Endothelial cell of umbilical vein (primary cell): ENCODE data around the gene LAMP5. TPM values are rescaled to one million over a fixed set of nuclear protein-coding genes. Genes with fewer than 3 reads are reported as not detected.

Experiments used
- BruUV-seq: library from RNA; stranded (reverse); fragments of 400-500 nt; replicated peaks from 2 replicates; lab custom pipeline; 2021; lab: Mats Ljungman, UMichigan
- CTCF ChIA-PET: fragments of 300-600, 350-600 bp; sonication (Branson Sonifier 250); formaldehyde crosslinking; loops from one replicate; lab custom pipeline; 2021; ENCODE audit warnings: antibody characterized with exemption, inconsistent platforms; lab: Charles Lee
- POLR2A ChIA-PET: fragments of 300-600, 350-600 bp; sonication (Branson Sonifier 250); formaldehyde crosslinking; loops from one replicate; lab custom pipeline; 2021; ENCODE audit warnings: antibody characterized with exemption, inconsistent platforms; lab: Charles Lee
- DNase-seq: peaks from one replicate; pipeline ENCODE4 v3.0.0-alpha.2; 2011; ENCODE audit warnings: low read depth, low spot score
- FAIRE-seq: peaks from 2 replicates; lab custom pipeline; 2011; peaks lifted over from hg19 to GRCh38; lab: Jason Lieb, UNC
- H2AFZ ChIP-seq: 2 replicates; pipeline ENCODE4 v1.6.0; 2012; ENCODE audit warnings: low read depth, low read length, control low read depth, inconsistent platforms
- H3K27ac ChIP-seq: 2 replicates; pipeline ENCODE4 v1.5.1; 2011; ENCODE audit warnings: low read depth, mild to moderate bottlenecking, control low read depth, low read length, moderate library complexity; ENCODE audit not compliant: insufficient read depth
- H3K27me3 ChIP-seq, 2 experiments: 2 replicates each; pipeline versions ENCODE4 v1.6.0 to v1.6.1; 2011; ENCODE audit warnings: low read length in 2 of 2, mixed read lengths in 1 of 2; ENCODE audit not compliant: control insufficient read depth in 2 of 2, insufficient read depth in 2 of 2
- H3K36me3 ChIP-seq, 2 experiments: 2 replicates in 1 of 2; 3 replicates in 1 of 2; pipeline ENCODE4 v1.5.1; 2011; ENCODE audit warnings: low read length in 2 of 2, mild to moderate bottlenecking in 1 of 2, moderate library complexity in 1 of 2; ENCODE audit not compliant: control insufficient read depth in 2 of 2, insufficient read depth in 2 of 2; ENCODE audit errors: extremely low read depth in 1 of 2
- H3K4me1 ChIP-seq: 3 replicates; pipeline ENCODE4 v1.5.1; 2011; ENCODE audit warnings: mild to moderate bottlenecking, low read length; ENCODE audit not compliant: control insufficient read depth, insufficient read depth; ENCODE audit errors: extremely low read depth
- H3K4me2 ChIP-seq: 2 replicates; pipeline ENCODE4 v1.6.1; 2011; ENCODE audit warnings: low read length, control low read depth, mixed read lengths; ENCODE audit not compliant: insufficient read depth
- H3K4me3 ChIP-seq, 3 experiments: fragments of 200-600 bp in 1 of 3; sonication (generic), shearing (Covaris generic) in 1 of 3; replicated peaks in 1 of 3; 2 replicates each; pipeline ENCODE4 v1.5.1; 2011 to 2016; ENCODE audit warnings: control low read depth in 3 of 3, low read length in 3 of 3, mild to moderate bottlenecking in 2 of 3, inconsistent platforms in 1 of 3, low read depth in 1 of 3, moderate library complexity in 1 of 3; ENCODE audit not compliant: insufficient read depth in 1 of 3
- H3K79me2 ChIP-seq: 2 replicates; pipeline ENCODE4 v1.6.0; 2012; ENCODE audit warnings: low read length, inconsistent platforms; ENCODE audit not compliant: control insufficient read depth, insufficient read depth
- H3K9ac ChIP-seq: replicated peaks from 2 replicates; pipeline ENCODE3; 2011; ENCODE audit warnings: low read length, control low read depth; ENCODE audit not compliant: insufficient read depth; ENCODE audit errors: extremely low read depth
- H3K9me1 ChIP-seq: replicated peaks from 3 replicates; pipeline ENCODE4 v1.6.0; 2011; ENCODE audit warnings: mild to moderate bottlenecking, low read length; ENCODE audit not compliant: control insufficient read depth, insufficient read depth; ENCODE audit errors: extremely low read depth
- H3K9me3 ChIP-seq: replicated peaks from 2 replicates; pipeline ENCODE4 v1.5.1; 2012; ENCODE audit warnings: low read length, inconsistent platforms; ENCODE audit not compliant: control insufficient read depth, insufficient read depth
- H4K20me1 ChIP-seq: replicated peaks from 2 replicates; pipeline ENCODE3; 2011; ENCODE audit warnings: mild to moderate bottlenecking, low read length; ENCODE audit not compliant: control insufficient read depth, insufficient read depth; ENCODE audit errors: extremely low read depth
- CTCF ChIP-seq, 2 donors: IDR thresholded peaks; 1 replicate in 1 of 2; 2 replicates in 1 of 2; pipeline ENCODE4 v1.5.1; 2011; ENCODE audit warnings: low read length in 2 of 2, mild to moderate bottlenecking in 2 of 2, moderate library complexity in 2 of 2, control low read depth in 1 of 2, inconsistent platforms in 1 of 2, low read depth in 1 of 2; ENCODE audit not compliant: insufficient read depth in 1 of 2; ENCODE audit errors: extremely low read depth in 1 of 2
- EZH2 ChIP-seq: IDR thresholded peaks from 2 replicates; pipeline ENCODE4 v1.6.1; 2012; ENCODE audit warnings: borderline replicate concordance, low read depth, mild to moderate bottlenecking, moderate library complexity, low read length, inconsistent platforms; ENCODE audit not compliant: severe bottlenecking
- FOS ChIP-seq: IDR thresholded peaks from 2 replicates; pipeline ENCODE4 v1.6.1; 2011; ENCODE audit warnings: mild to moderate bottlenecking, low read length, moderate library complexity, borderline replicate concordance; ENCODE audit not compliant: insufficient read depth
- GATA2 ChIP-seq: IDR thresholded peaks from 2 replicates; pipeline ENCODE4 v1.7.0; 2011; ENCODE audit warnings: low read depth, mild to moderate bottlenecking, moderate library complexity, mixed read lengths, low read length; ENCODE audit not compliant: insufficient read length, insufficient read depth
- JUN ChIP-seq: IDR thresholded peaks from 2 replicates; pipeline ENCODE4 v1.6.1; 2011; ENCODE audit warnings: borderline replicate concordance, low read depth; ENCODE audit not compliant: insufficient read length, insufficient read depth
- MAX ChIP-seq: IDR thresholded peaks from 2 replicates; pipeline ENCODE4 v1.6.1; 2011; ENCODE audit not compliant: insufficient read depth, insufficient read length
- MYC ChIP-seq: IDR thresholded peaks from one replicate; pipeline ENCODE4 v1.6.1; 2011; ENCODE audit warnings: mild to moderate bottlenecking, low read depth, low read length
- POLR2A ChIP-seq: IDR thresholded peaks from 2 replicates; pipeline ENCODE4 v1.6.1; 2012; ENCODE audit warnings: low read depth, mild to moderate bottlenecking, control low read depth, low read length
- POLR2AphosphoS5 ChIP-seq: IDR thresholded peaks from 2 replicates; pipeline ENCODE4 v1.6.1; 2012; ENCODE audit warnings: low read depth, mild to moderate bottlenecking, control low read depth, low read length, moderate library complexity; ENCODE audit not compliant: insufficient read depth
- dilution Hi-C: fragments of 300-500 bp; cut with MboI; formaldehyde crosslinking; loops from one replicate; pipeline ENCODE4 v1.15.0; 2019; ENCODE audit warnings: low sequenced_read_pairs; ENCODE audit not compliant: extremely low pct_ligation_motif_present
- intact Hi-C: fragments of 100-400 bp; cut with micrococcal nuclease; formaldehyde crosslinking; loops from one replicate; pipeline ENCODE4 v1.10.0; 2022
- polyA plus RNA-seq, 4 experiments: library from polyadenylated mRNA; depleted of rRNA in 3 of 4; stranded (reverse) in 3 of 4; unstranded in 1 of 4; fragments of >200 nt; gene quantifications; 2 replicates each; pipeline versions ENCODE4 v1.2.1 to v1.2.3, GENCODE V29; 2011 to 2012; ENCODE audit warnings: missing spikeins in 1 of 4
- total RNA-seq: library from RNA; stranded (reverse); gene quantifications from 2 replicates; pipeline ENCODE4 v1.2.3, GENCODE V29; 2021

The LAMP5 gene
- total and polyA plus RNA-seq, 2 donors (not counting 3 experiments of a cell fraction or from before 2014, with no cell fraction given), result not detected

DNA sequence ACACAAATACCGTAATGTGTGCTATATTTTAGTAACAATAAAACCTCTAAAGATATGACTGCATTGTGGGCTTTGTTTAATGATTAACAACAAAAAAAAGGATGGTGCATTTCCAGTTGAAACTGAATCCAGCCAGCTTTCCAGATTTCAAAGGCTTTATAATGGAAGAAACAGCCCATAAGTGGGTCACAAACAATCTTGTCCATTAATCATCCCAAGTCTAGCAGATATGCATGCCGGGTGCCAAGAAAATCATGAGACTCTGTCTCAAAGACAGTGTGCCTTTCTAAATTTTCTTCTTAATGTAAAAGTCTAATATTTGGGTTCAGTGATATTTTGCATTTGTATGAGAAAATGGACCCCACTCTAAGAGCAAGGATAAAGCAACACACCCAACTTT is 20.6 kb upstream of the LAMP5 start:
- Histone ChIP-seq H4K20me1 (no peaks in the 10 kb centered on the region), H3K9me1 (no peaks in the 10 kb centered on the region), H3K9ac (no peak overlapping the region), H3K27ac (no peak overlapping the region), H3K4me3 (no peak overlapping the region), H3K4me2 (no peak overlapping the region), H3K79me2 (no peaks in the 10 kb centered on the region), H3K4me1 (no peaks in the 10 kb centered on the region), H3K27me3 (no peaks in the 10 kb centered on the region), H2AFZ (no peak overlapping the region), H3K36me3 (no peaks in the 10 kb centered on the region), H3K9me3 (no peaks in the 10 kb centered on the region)
- no peak for FAIRE-seq
- intact Hi-C loops (no loop called here), dilution Hi-C loops (no loop called here)
- TF ChIP-seq POLR2AphosphoS5 (no peak), MYC (no peak), EZH2 (no peak), POLR2A (no peak), GATA2 (no peak), FOS (no peak), MAX (no peak), JUN (no peak), CTCF (IDR thresholded peaks at IDR 0.05; ENCODE audit: extremely low read depth in 1 of 2, insufficient read depth in 1 of 2, low read depth in 1 of 2, low read length in 2 of 2) (no peak)
- no TSS peak for BruUV-seq
- no peak for DNase-seq
- ChIA-PET CTCF (interaction anchor here (1.1 to 1.4 kb wide), 2 partner anchors 11 to 116 kb away, joined by 3 to 4 read pairs; no protein-coding TSS in a partner anchor), POLR2A (no interaction called here)
